Measurements from ENCODE around the gene LAGE3.

Gene LAGE3

GRCh38 chrX:154473683-154474082 is 5.4 kb downstream of the LAGE3 start:
- no peak for DNase-seq

GRCh38 chrX:154472685-154473632 is 6.1 kb downstream of the LAGE3 start:
- DNase-seq, result no peak

- DNase-seq, result no peak
Observed at GRCh38 chrX:154471839-154472684, 7.0 kb downstream of the LAGE3 start.

GRCh38 chrX:154470914-154471568 is 8.0 kb downstream of the LAGE3 start:
- DNase-seq, result no peak

GRCh38 chrX:154470434-154470833 is 8.6 kb downstream of the LAGE3 start:
- no peak for DNase-seq

GRCh38 chrX:154469880-154470279 is 9.2 kb downstream of the LAGE3 start:
- DNase-seq, result no peak

GRCh38 chrX:154469114-154469513 is 10.0 kb downstream of the LAGE3 start:
- DNase-seq, result no peak

- DNase-seq, result no peak
Observed at GRCh38 chrX:154468217-154468616, 10.9 kb downstream of the LAGE3 start.

- no peak for DNase-seq
Observed at GRCh38 chrX:154467556-154467955, 11.5 kb downstream of the LAGE3 start.

- DNase-seq, result no peak
Observed at GRCh38 chrX:154466907-154467306, 12.2 kb downstream of the LAGE3 start.

- no peak for DNase-seq
Observed at GRCh38 chrX:154466036-154466435, 13.0 kb downstream of the LAGE3 start.

GRCh38 chrX:154465601-154466000 is 13.5 kb downstream of the LAGE3 start:
- no peak for DNase-seq

GRCh38 chrX:154464806-154465365 is 14.2 kb downstream of the LAGE3 start:
- no peak for DNase-seq

- no peak for DNase-seq
Observed at GRCh38 chrX:154463611-154464220, 15.4 kb downstream of the LAGE3 start.

- DNase-seq, result no peak
Observed at GRCh38 chrX:154462396-154462795, 16.7 kb downstream of the LAGE3 start.

- no peak for DNase-seq
Observed at GRCh38 chrX:154460326-154460725, 18.8 kb downstream of the LAGE3 start.

- no peak for DNase-seq
Observed at GRCh38 chrX:154459832-154460231, 19.2 kb downstream of the LAGE3 start.

- no peak for DNase-seq
Observed at GRCh38 chrX:154458954-154459778, 19.9 kb downstream of the LAGE3 start.

- peak; percentile 67 for DNase-seq
Observed at GRCh38 chrX:154458116-154458953, 20.7 kb downstream of the LAGE3 start, which contains the start of gene PLXNA3. Gene PLXNA3 (plus strand): TSS chrX:154458281. CDS start chrX:154460184, 1,903 bp downstream.

GRCh38 chrX:154457491-154458115 is 21.5 kb downstream of the LAGE3 start:
- peak; percentile 42 for DNase-seq
